AG04450 (cell line): ENCODE data around the gene MASP2. TPM values are rescaled to one million over a fixed set of nuclear protein-coding genes. Genes with fewer than 3 reads are reported as not detected.
"Not testable (repeated sequence)": the region's sequence is repeated elsewhere in the genome, so short reads cannot be mapped to it uniquely, and the experiment has no call there.

Experiments used
- CTCF ChIA-PET: fragments of 300-600, 350-600 bp; formaldehyde crosslinking; extraction: SDS; loops from one replicate; lab custom pipeline; 2022; ENCODE audit warnings: antibody characterized with exemption, inconsistent platforms; lab: Charles Lee
- POLR2A ChIA-PET: fragments of 350-600 bp; formaldehyde crosslinking; extraction: SDS; loops from one replicate; lab custom pipeline; 2021; ENCODE audit warnings: antibody characterized with exemption, inconsistent platforms; lab: Yijun Ruan, JAX
- DNase-seq: peaks from one replicate; pipeline ENCODE4 v3.0.0-alpha.2; 2011; ENCODE audit warnings: low read depth, low spot score
- H3K27ac ChIP-seq: one replicate; pipeline ENCODE4 v1.5.1; 2012; ENCODE audit warnings: low read depth, low read length, control low read depth
- H3K27me3 ChIP-seq: one replicate; pipeline ENCODE4 v1.6.0; 2012; ENCODE audit warnings: low read length; ENCODE audit not compliant: control insufficient read depth, insufficient read depth
- H3K4me3 ChIP-seq: 2 replicates; pipeline ENCODE4 v1.5.1; 2011; ENCODE audit warnings: mild to moderate bottlenecking, low read depth, low read length, control low read depth
- H3K9me3 ChIP-seq: 2 replicates; pipeline ENCODE4 v1.5.1; 2012; ENCODE audit warnings: low read length; ENCODE audit not compliant: control insufficient read depth, insufficient read depth
- CTCF ChIP-seq: IDR thresholded peaks from 2 replicates; pipeline ENCODE4 v1.5.1; 2011; ENCODE audit warnings: low read depth, low read length, control low read depth, inconsistent platforms
- polyA minus RNA-seq: library from RNA; depleted of rRNA, polyadenylated mRNA; stranded (reverse); fragments of >200 nt; gene quantifications from 2 replicates; pipeline ENCODE4 v1.2.3, GENCODE V29; 2011; rRNA and poly(A)+ RNA removed
- polyA plus RNA-seq: library from polyadenylated mRNA; depleted of rRNA; stranded (reverse); fragments of >200 nt; gene quantifications from 2 replicates; pipeline ENCODE4 v1.2.3, GENCODE V29; 2011; rRNA removed

The MASP2 gene
- polyA plus RNA-seq, result not detected in 2 replicates
- not detected in 2 replicates for polyA minus RNA-seq

- TF ChIP-seq CTCF, result no peak
- Histone ChIP-seq H3K27ac (no peak within 1 kb of the TSS), H3K27me3 (peaks cover 3% of the 10 kb centered on the region), H3K4me3 (no peak within 1 kb of the TSS), H3K9me3 (peaks cover 2% of the 10 kb centered on the region; the same call in 1 of the 2 replicates)
- CTCF ChIA-PET, result interaction anchor here (7.5 kb wide), 1 partner anchor 9 kb away, joined by 84 read pairs; no protein-coding TSS in a partner anchor
- no peak for DNase-seq
- POLR2A ChIA-PET, result no interaction called here
These were observed at the start of gene MASP2 for GRCh38 chr1:11046625-11047365. TSS of gene MASP2 (minus strand) at chr1:11047239. CDS start at chr1:11047207, 32 bp downstream.

- CTCF ChIA-PET, result interaction anchor here (0.9 kb wide), 1 partner anchor 46 kb away, joined by 4 read pairs; no protein-coding TSS in a partner anchor
- H3K9me3 ChIP-seq, H3K4me3 ChIP-seq, H3K27ac ChIP-seq, POLR2A ChIA-PET, DNase-seq, H3K27me3 ChIP-seq: not testable (repeated sequence)
These were observed 36.7 kb upstream of the MASP2 start for GRCh38 chr1:11083784-11084183.

- no peaks in the 10 kb centered on the region for H3K27me3 ChIP-seq
- no peak for DNase-seq
- no peak overlapping the region for H3K27ac ChIP-seq
- POLR2A ChIA-PET, result no interaction called here
- no peaks in the 10 kb centered on the region for H3K9me3 ChIP-seq
- no peak overlapping the region for H3K4me3 ChIP-seq
- no peak for TF ChIP-seq CTCF
- CTCF ChIA-PET, result interaction anchor here (5.4 kb wide), 1 partner anchor 43 kb away, joined by 30 read pairs; no protein-coding TSS in a partner anchor
These were observed 33.9 kb upstream of the MASP2 start for GRCh38 chr1:11080931-11081330.

GRCh38 chr1:11078631-11079030 lies 31.6 kb upstream of the MASP2 start:
- Histone ChIP-seq H3K4me3 (no peak overlapping the region), H3K9me3 (no peaks in the 10 kb centered on the region), H3K27ac (no peak overlapping the region), H3K27me3 (no peaks in the 10 kb centered on the region)
- TF ChIP-seq CTCF, result no peak
- DNase-seq, result no peak
- CTCF ChIA-PET, result interaction anchor here (5.4 kb wide), 1 partner anchor 41 kb away, joined by 30 read pairs; no protein-coding TSS in a partner anchor
- POLR2A ChIA-PET, result interaction anchor here (0.6 kb wide), 1 partner anchor 16 kb away, joined by 4 read pairs; no protein-coding TSS in a partner anchor

- H3K27me3 ChIP-seq, H3K4me3 ChIP-seq, DNase-seq, H3K27ac ChIP-seq, H3K9me3 ChIP-seq, POLR2A ChIA-PET: not testable (repeated sequence)
- CTCF ChIA-PET, result interaction anchor here (0.6 kb wide), 1 partner anchor 114 kb away, joined by 3 read pairs; no protein-coding TSS in a partner anchor
These were observed 26.4 kb upstream of the MASP2 start for GRCh38 chr1:11073398-11073797.
